Neural cell (in vitro differentiated cells): ENCODE data around the gene C16orf54. TPM values are rescaled to one million over a fixed set of nuclear protein-coding genes. Genes with fewer than 3 reads are reported as not detected.

Experiments used
- H2AFZ ChIP-seq: fragments of 200-600, 300-800 bp; sonication (generic), shearing (Covaris generic); 2 replicates; pipeline ENCODE4 v1.6.0; 2014; ENCODE audit warnings: low read depth, mild to moderate bottlenecking, antibody characterized with exemption, low read length, moderate library complexity
- H3F3A ChIP-seq: fragments of 200-600 bp; shearing (Covaris generic); 2 replicates; pipeline ENCODE4 v1.6.1; 2016; ENCODE audit warnings: mild to moderate bottlenecking, moderate library complexity, mixed read lengths, antibody characterized with exemption, low read length; ENCODE audit not compliant: insufficient read depth, poor library complexity, severe bottlenecking
- H3K27ac ChIP-seq: fragments of 200-600, 300-800 bp; sonication (generic), shearing (Covaris generic); 2 replicates; pipeline ENCODE4 v1.5.1; 2014; ENCODE audit warnings: mild to moderate bottlenecking, low read length, moderate library complexity
- H3K27me3 ChIP-seq: fragments of 300-800, 200-600 bp; sonication (generic), shearing (Covaris generic); 2 replicates; pipeline ENCODE4 v1.6.0; 2014; ENCODE audit warnings: mild to moderate bottlenecking, low read depth, low read length, moderate library complexity; ENCODE audit not compliant: insufficient read depth
- H3K36me3 ChIP-seq: fragments of 300-800, 200-600 bp; sonication (generic), shearing (Covaris generic); 2 replicates; pipeline ENCODE4 v1.5.1; 2014; ENCODE audit warnings: mild to moderate bottlenecking, antibody characterized with exemption, low read length, moderate library complexity; ENCODE audit not compliant: insufficient read depth
- H3K4me2 ChIP-seq: fragments of 300-800, 200-600 bp; sonication (generic), shearing (Covaris generic); 2 replicates; pipeline ENCODE4 v1.6.0; 2014; ENCODE audit warnings: mild to moderate bottlenecking, low read length
- H3K4me3 ChIP-seq: fragments of 300-800, 200-600 bp; sonication (generic), shearing (Covaris generic); 2 replicates; pipeline ENCODE4 v1.5.1; 2014; ENCODE audit warnings: mild to moderate bottlenecking, low read length, moderate library complexity
- H3K79me2 ChIP-seq: fragments of 200-600 bp; shearing (Covaris generic); replicated peaks from 2 replicates; pipeline ENCODE4 v1.6.0; 2014; ENCODE audit warnings: mild to moderate bottlenecking, low read length, moderate library complexity; ENCODE audit not compliant: insufficient read depth
- H3K9ac ChIP-seq: fragments of 300-800, 200-600 bp; sonication (generic), shearing (Covaris generic); 2 replicates; pipeline ENCODE4 v1.6.1; 2016; ENCODE audit warnings: mild to moderate bottlenecking, low read length, mixed read lengths
- H3K9me2 ChIP-seq: fragments of 200-600 bp; shearing (Covaris generic); 2 replicates; pipeline ENCODE4 v1.6.1; 2016; ENCODE audit warnings: mild to moderate bottlenecking, low read length, mixed read lengths; ENCODE audit not compliant: insufficient read depth
- H3K9me3 ChIP-seq: fragments of 200-600, 300-800 bp; sonication (generic), shearing (Covaris generic); 2 replicates; pipeline ENCODE4 v1.6.1; 2016; ENCODE audit warnings: mild to moderate bottlenecking, mixed run types, low read length, moderate library complexity, mixed read lengths
- H4K20me1 ChIP-seq: fragments of 200-600 bp; shearing (Covaris generic); 2 replicates; pipeline ENCODE4 v1.6.1; 2016; ENCODE audit warnings: mild to moderate bottlenecking, mixed run types; ENCODE audit not compliant: insufficient read depth
- EP300 ChIP-seq: fragments of 450-650 bp; conservative IDR thresholded peaks from 2 replicates; pipeline ENCODE4 v1.6.1; 2014; ENCODE audit warnings: antibody characterized with exemption, mild to moderate bottlenecking, moderate library complexity; ENCODE audit not compliant: poor library complexity, severe bottlenecking
- EZH2 ChIP-seq: fragments of 200-600, 300-800 bp; shearing (Covaris generic), sonication (generic); IDR thresholded peaks from 2 replicates; pipeline ENCODE4 v1.6.1; 2014; ENCODE audit warnings: antibody characterized with exemption, low read length, borderline replicate concordance, mild to moderate bottlenecking; ENCODE audit not compliant: insufficient read depth, poor library complexity, severe bottlenecking
- MXI1 ChIP-seq: fragments of 450-650 bp; conservative IDR thresholded peaks from 2 replicates; pipeline ENCODE4 v1.6.1; 2014; ENCODE audit warnings: antibody characterized with exemption, mild to moderate bottlenecking; ENCODE audit not compliant: poor library complexity, severe bottlenecking
- POLR2AphosphoS5 ChIP-seq: IDR thresholded peaks from 2 replicates; pipeline ENCODE4 v1.6.1; 2012
- RAD21 ChIP-seq: fragments of 450-650 bp; conservative IDR thresholded peaks from 2 replicates; pipeline ENCODE4 v1.6.1; 2014; ENCODE audit warnings: antibody characterized with exemption, mild to moderate bottlenecking, moderate library complexity
- SMC3 ChIP-seq: fragments of 450-650 bp; conservative IDR thresholded peaks from 2 replicates; pipeline ENCODE4 v1.6.1; 2014; ENCODE audit warnings: antibody characterized with exemption, mild to moderate bottlenecking, moderate library complexity; ENCODE audit not compliant: poor library complexity
- TAF1 ChIP-seq: IDR thresholded peaks from 2 replicates; pipeline ENCODE4 v1.6.1; 2012; ENCODE audit warnings: low read depth
- polyA plus RNA-seq: library from polyadenylated mRNA; depleted of rRNA; stranded (reverse); fragments of >200 nt; gene quantifications from 2 replicates; pipeline ENCODE4 v1.2.3, GENCODE V29; 2014
- TF ChIP-seq, protein P1 (sequence below): fragments of 450-650 bp; IDR thresholded peaks from 2 replicates; pipeline ENCODE4 v1.5.1; 2014; ENCODE audit warnings: antibody characterized with exemption, mild to moderate bottlenecking, moderate library complexity; ENCODE audit not compliant: poor library complexity, severe bottlenecking
- TF ChIP-seq, protein P2 (sequence below): IDR thresholded peaks from 2 replicates; pipeline ENCODE4 v1.6.1; 2012; ENCODE audit warnings: borderline replicate concordance

C16orf54 gene
- polyA plus RNA-seq, 1 donor from 2014 or later = not detected

DNA sequence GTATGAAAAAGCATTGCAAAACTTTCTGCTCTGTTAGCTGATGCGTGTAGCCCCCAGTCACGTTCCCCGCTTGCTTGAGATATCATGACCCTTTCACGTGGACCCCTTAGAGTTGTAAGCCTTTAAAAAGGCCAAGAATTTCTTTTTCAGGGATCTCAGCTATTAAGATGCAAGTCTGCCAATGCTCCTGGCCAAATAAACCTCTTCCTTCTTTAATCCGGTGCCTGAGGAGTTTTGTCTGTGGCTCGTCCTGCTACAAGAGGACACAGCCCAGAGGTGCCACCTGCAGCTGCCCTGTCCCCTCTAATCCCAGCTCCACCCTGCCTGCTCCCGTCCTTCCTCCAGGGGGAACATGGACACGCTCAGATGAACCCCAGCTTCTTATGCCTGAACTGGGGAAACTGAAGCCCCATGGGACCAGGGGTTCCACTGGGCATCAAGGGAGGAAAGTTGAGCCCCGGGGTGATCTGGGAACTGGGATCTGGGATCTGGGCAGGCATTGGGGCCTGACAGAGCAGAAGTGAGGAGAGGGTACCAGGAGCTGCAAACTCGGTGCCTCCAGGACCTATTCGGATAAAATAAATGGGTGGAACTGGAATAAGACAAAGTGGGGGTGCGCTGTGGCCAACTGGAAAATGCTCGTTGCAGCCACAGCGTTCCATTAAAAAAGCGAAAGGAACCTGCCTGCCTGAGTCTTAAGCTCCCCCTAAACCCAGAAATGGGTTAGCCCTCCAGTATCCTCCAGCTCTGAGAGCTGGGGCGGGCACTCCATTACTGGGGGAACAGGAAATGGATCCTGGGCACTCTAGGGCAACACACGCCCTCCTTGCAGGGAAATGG, 47.1 kb downstream of the C16orf54 start:
- no peak overlapping the region for H2AFZ ChIP-seq
- H3K9me2 ChIP-seq = no peaks in the 10 kb centered on the region
- no peak overlapping the region for H3K4me2 ChIP-seq
- H3F3A ChIP-seq = no peaks in the 10 kb centered on the region
- no peak overlapping the region for H3K4me3 ChIP-seq
- no peaks in the 10 kb centered on the region for H3K36me3 ChIP-seq
- H3K9ac ChIP-seq = no peak overlapping the region
- no peaks in the 10 kb centered on the region for H3K79me2 ChIP-seq
- TF ChIP-seq POLR2AphosphoS5 (no peak), RAD21 (no peak), MXI1 (no peak), SMC3 (no peak), EZH2 (no peak), TAF1 (no peak), EP300 (no peak)
- TF ChIP-seq, protein P1, sequence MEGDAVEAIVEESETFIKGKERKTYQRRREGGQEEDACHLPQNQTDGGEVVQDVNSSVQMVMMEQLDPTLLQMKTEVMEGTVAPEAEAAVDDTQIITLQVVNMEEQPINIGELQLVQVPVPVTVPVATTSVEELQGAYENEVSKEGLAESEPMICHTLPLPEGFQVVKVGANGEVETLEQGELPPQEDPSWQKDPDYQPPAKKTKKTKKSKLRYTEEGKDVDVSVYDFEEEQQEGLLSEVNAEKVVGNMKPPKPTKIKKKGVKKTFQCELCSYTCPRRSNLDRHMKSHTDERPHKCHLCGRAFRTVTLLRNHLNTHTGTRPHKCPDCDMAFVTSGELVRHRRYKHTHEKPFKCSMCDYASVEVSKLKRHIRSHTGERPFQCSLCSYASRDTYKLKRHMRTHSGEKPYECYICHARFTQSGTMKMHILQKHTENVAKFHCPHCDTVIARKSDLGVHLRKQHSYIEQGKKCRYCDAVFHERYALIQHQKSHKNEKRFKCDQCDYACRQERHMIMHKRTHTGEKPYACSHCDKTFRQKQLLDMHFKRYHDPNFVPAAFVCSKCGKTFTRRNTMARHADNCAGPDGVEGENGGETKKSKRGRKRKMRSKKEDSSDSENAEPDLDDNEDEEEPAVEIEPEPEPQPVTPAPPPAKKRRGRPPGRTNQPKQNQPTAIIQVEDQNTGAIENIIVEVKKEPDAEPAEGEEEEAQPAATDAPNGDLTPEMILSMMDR = no peak
- TF ChIP-seq, protein P2, sequence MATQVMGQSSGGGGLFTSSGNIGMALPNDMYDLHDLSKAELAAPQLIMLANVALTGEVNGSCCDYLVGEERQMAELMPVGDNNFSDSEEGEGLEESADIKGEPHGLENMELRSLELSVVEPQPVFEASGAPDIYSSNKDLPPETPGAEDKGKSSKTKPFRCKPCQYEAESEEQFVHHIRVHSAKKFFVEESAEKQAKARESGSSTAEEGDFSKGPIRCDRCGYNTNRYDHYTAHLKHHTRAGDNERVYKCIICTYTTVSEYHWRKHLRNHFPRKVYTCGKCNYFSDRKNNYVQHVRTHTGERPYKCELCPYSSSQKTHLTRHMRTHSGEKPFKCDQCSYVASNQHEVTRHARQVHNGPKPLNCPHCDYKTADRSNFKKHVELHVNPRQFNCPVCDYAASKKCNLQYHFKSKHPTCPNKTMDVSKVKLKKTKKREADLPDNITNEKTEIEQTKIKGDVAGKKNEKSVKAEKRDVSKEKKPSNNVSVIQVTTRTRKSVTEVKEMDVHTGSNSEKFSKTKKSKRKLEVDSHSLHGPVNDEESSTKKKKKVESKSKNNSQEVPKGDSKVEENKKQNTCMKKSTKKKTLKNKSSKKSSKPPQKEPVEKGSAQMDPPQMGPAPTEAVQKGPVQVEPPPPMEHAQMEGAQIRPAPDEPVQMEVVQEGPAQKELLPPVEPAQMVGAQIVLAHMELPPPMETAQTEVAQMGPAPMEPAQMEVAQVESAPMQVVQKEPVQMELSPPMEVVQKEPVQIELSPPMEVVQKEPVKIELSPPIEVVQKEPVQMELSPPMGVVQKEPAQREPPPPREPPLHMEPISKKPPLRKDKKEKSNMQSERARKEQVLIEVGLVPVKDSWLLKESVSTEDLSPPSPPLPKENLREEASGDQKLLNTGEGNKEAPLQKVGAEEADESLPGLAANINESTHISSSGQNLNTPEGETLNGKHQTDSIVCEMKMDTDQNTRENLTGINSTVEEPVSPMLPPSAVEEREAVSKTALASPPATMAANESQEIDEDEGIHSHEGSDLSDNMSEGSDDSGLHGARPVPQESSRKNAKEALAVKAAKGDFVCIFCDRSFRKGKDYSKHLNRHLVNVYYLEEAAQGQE = no peak
- H3K27me3 ChIP-seq = no peaks in the 10 kb centered on the region
- H3K27ac ChIP-seq = no peak overlapping the region
- no peaks in the 10 kb centered on the region for H4K20me1 ChIP-seq
- no peaks in the 10 kb centered on the region for H3K9me3 ChIP-seq

DNA sequence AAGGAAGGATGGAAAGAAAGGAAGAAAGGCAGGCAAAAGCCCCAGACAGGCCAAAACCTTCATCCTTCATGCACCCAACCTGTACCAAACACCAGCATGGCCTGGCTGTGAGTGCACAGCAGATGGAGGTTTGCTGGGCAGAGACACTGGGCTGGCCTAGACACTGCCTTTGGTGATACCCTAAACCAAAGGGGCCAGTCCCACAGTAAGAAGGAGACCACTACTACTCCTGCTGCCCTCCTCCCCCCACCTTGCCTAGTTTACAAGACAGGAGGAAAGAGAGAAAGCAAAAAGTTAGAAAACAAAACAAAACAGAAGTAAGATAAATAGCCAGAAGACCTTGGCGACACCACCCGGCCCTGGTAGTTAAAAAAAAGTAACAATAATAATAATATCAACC, 47.7 kb downstream of the C16orf54 start:
- Histone ChIP-seq H3F3A (no peaks in the 10 kb centered on the region), H3K9me3 (no peaks in the 10 kb centered on the region), H2AFZ (no peak overlapping the region), H3K4me3 (no peak overlapping the region), H3K36me3 (no peaks in the 10 kb centered on the region), H3K9ac (no peak overlapping the region), H3K9me2 (no peaks in the 10 kb centered on the region), H3K79me2 (no peaks in the 10 kb centered on the region), H3K27ac (no peak overlapping the region), H4K20me1 (no peaks in the 10 kb centered on the region), H3K27me3 (no peaks in the 10 kb centered on the region), H3K4me2 (no peak overlapping the region)
- TF ChIP-seq POLR2AphosphoS5 = no peak
- no peak for TF ChIP-seq TAF1
- no peak for TF ChIP-seq EP300
- TF ChIP-seq, protein P1 = no peak
- TF ChIP-seq RAD21 = no peak
- TF ChIP-seq MXI1 = no peak
- TF ChIP-seq EZH2 = no peak
- no peak for TF ChIP-seq SMC3
- TF ChIP-seq, protein P2 = no peak
